Endothelial cell of umbilical vein (primary cell): ENCODE results near the gene LGALS3.

ENCODE experiments used
- EZH2 ChIP-seq: IDR thresholded peaks from 2 replicates; pipeline ENCODE4 v1.6.1; 2012; ENCODE audit warnings: borderline replicate concordance, low read depth, mild to moderate bottlenecking, moderate library complexity, low read length, inconsistent platforms; ENCODE audit not compliant: severe bottlenecking
- FOS ChIP-seq: IDR thresholded peaks from 2 replicates; pipeline ENCODE4 v1.6.1; 2011; ENCODE audit warnings: mild to moderate bottlenecking, low read length, moderate library complexity, borderline replicate concordance; ENCODE audit not compliant: insufficient read depth
- GATA2 ChIP-seq: IDR thresholded peaks from 2 replicates; pipeline ENCODE4 v1.7.0; 2011; ENCODE audit warnings: low read depth, mild to moderate bottlenecking, moderate library complexity, mixed read lengths, low read length; ENCODE audit not compliant: insufficient read length, insufficient read depth
- JUN ChIP-seq: IDR thresholded peaks from 2 replicates; pipeline ENCODE4 v1.6.1; 2011; ENCODE audit warnings: borderline replicate concordance, low read depth; ENCODE audit not compliant: insufficient read length, insufficient read depth
- POLR2A ChIP-seq: IDR thresholded peaks from 2 replicates; pipeline ENCODE4 v1.6.1; 2012; ENCODE audit warnings: low read depth, mild to moderate bottlenecking, control low read depth, low read length
- POLR2AphosphoS5 ChIP-seq: IDR thresholded peaks from 2 replicates; pipeline ENCODE4 v1.6.1; 2012; ENCODE audit warnings: low read depth, mild to moderate bottlenecking, control low read depth, low read length, moderate library complexity; ENCODE audit not compliant: insufficient read depth
- TF ChIP-seq, protein P1 (sequence below), 2 donors: IDR thresholded peaks; 1 replicate in 1 of 2; 2 replicates in 1 of 2; pipeline ENCODE4 v1.5.1; 2011; ENCODE audit warnings: low read length in 2 of 2, mild to moderate bottlenecking in 2 of 2, moderate library complexity in 2 of 2, control low read depth in 1 of 2, inconsistent platforms in 1 of 2, low read depth in 1 of 2; ENCODE audit not compliant: insufficient read depth in 1 of 2; ENCODE audit errors: extremely low read depth in 1 of 2

DNA sequence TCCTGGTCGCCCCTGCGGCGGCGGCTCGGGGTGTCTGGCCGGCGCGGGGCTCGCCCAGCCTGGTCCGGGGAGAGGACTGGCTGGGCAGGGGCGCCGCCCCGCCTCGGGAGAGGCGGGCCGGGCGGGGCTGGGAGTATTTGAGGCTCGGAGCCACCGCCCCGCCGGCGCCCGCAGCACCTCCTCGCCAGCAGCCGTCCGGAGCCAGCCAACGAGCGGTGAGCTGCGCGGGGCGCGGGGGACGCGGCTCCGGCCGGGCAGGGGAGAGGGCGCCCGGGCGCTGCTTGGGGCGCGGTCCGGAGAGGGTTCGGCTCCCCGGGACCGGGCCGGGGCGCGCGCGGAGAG is at the start of gene LGALS3:
- TF ChIP-seq, protein P1, sequence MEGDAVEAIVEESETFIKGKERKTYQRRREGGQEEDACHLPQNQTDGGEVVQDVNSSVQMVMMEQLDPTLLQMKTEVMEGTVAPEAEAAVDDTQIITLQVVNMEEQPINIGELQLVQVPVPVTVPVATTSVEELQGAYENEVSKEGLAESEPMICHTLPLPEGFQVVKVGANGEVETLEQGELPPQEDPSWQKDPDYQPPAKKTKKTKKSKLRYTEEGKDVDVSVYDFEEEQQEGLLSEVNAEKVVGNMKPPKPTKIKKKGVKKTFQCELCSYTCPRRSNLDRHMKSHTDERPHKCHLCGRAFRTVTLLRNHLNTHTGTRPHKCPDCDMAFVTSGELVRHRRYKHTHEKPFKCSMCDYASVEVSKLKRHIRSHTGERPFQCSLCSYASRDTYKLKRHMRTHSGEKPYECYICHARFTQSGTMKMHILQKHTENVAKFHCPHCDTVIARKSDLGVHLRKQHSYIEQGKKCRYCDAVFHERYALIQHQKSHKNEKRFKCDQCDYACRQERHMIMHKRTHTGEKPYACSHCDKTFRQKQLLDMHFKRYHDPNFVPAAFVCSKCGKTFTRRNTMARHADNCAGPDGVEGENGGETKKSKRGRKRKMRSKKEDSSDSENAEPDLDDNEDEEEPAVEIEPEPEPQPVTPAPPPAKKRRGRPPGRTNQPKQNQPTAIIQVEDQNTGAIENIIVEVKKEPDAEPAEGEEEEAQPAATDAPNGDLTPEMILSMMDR (IDR thresholded peaks at IDR 0.05; ENCODE audit: extremely low read depth in 1 of 2, insufficient read depth in 1 of 2, low read depth in 1 of 2, low read length in 2 of 2) = no peak
- TF ChIP-seq EZH2 = no peak
- no peak for TF ChIP-seq FOS
- peak; percentile 57 for TF ChIP-seq POLR2AphosphoS5
- peak; percentile 42 for TF ChIP-seq POLR2A
- TF ChIP-seq JUN = no peak
- TF ChIP-seq GATA2 = no peak
